Lower lobe of right lung (tissue), 2 donors: ENCODE data around the gene RAB13. TPM values are rescaled to one million over a fixed set of nuclear protein-coding genes. Genes with fewer than 3 reads are reported as not detected.

Source experiments
- ATAC-seq, 2 donors: fragments of 200-7000 bp; cut with Tn5 transposase; one replicate each; pipeline ENCODE4 v1.9.1; 2020 to 2022; ENCODE audit warnings: mild to moderate bottlenecking in 2 of 2, moderate library complexity in 2 of 2
- DNase-seq: peaks from one replicate; pipeline ENCODE4 v3.0.0-alpha.2; 2020
- H3K27ac ChIP-seq: fragments of 200-600 bp; one replicate; pipeline ENCODE4 v1.8.0; 2022
- H3K27me3 ChIP-seq: fragments of 200-600 bp; one replicate; pipeline ENCODE4 v1.8.0; 2022; ENCODE audit warnings: low read depth
- H3K36me3 ChIP-seq: fragments of 200-600 bp; one replicate; pipeline ENCODE4 v1.8.0; 2022; ENCODE audit warnings: mild to moderate bottlenecking
- H3K4me1 ChIP-seq: fragments of 200-600 bp; one replicate; pipeline ENCODE4 v1.8.0; 2022
- H3K4me3 ChIP-seq: fragments of 200-600 bp; one replicate; pipeline ENCODE4 v1.8.0; 2022; ENCODE audit warnings: mild to moderate bottlenecking
- H3K9me3 ChIP-seq: fragments of 200-600 bp; one replicate; pipeline ENCODE4 v1.8.0; 2022
- intact Hi-C: fragments of 100-400 bp; cut with DNase I; formaldehyde crosslinking; loops from one replicate; pipeline ENCODE4 v1.11.0; 2022
- total RNA-seq: library from RNA; stranded (reverse); fragmentation: NEBNext Ultra II Directional; extraction: Animal tissue kit (Norgen Biotek cat#: 25700); gene quantifications from one replicate; pipeline ENCODE4 v1.2.1, GENCODE V29; 2021
- TF ChIP-seq, protein P1 (sequence below): fragments of 200-600 bp; IDR thresholded peaks from one replicate; pipeline ENCODE4 v1.8.0; 2022; ENCODE audit warnings: antibody characterized with exemption, mild to moderate bottlenecking
- donor health status: DM: no; HTN: yes; CAD: no; lungs with severe emphysema.

Gene RAB13
- total RNA-seq, 1 donor from 2014 or later, result 103 TPM

DNA sequence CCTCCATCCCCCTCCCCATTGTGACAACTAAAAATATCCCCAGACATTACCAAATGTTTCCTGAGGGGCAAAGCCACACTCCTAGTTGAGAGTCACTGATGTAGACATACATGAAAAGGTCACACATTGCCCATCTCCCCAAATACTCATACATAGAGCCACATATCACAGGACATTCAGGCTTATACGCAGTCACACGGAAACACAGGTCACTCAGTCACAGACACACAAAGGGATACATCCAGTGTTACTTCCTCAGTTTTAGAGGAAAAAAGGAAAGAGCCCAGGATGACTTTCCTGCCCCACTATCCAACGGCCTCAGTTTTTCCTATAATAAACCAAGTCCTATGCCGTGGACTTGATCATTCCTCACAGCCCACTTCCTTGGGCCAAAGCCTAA, 24.7 kb downstream of the RAB13 start:
- Histone ChIP-seq H3K4me1 (peaks cover 73% of the 10 kb centered on the region), H3K27me3 (no peaks in the 10 kb centered on the region), H3K36me3 (peaks cover 28% of the 10 kb centered on the region), H3K4me3 (peak overlapping the region; percentile 81), H3K9me3 (no peaks in the 10 kb centered on the region), H3K27ac (peak overlapping the region; percentile 96)
- no peak for DNase-seq
- ATAC-seq, result no peak
- intact Hi-C loops, result no loop called here
- TF ChIP-seq, protein P1, sequence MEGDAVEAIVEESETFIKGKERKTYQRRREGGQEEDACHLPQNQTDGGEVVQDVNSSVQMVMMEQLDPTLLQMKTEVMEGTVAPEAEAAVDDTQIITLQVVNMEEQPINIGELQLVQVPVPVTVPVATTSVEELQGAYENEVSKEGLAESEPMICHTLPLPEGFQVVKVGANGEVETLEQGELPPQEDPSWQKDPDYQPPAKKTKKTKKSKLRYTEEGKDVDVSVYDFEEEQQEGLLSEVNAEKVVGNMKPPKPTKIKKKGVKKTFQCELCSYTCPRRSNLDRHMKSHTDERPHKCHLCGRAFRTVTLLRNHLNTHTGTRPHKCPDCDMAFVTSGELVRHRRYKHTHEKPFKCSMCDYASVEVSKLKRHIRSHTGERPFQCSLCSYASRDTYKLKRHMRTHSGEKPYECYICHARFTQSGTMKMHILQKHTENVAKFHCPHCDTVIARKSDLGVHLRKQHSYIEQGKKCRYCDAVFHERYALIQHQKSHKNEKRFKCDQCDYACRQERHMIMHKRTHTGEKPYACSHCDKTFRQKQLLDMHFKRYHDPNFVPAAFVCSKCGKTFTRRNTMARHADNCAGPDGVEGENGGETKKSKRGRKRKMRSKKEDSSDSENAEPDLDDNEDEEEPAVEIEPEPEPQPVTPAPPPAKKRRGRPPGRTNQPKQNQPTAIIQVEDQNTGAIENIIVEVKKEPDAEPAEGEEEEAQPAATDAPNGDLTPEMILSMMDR, result no peak

DNA sequence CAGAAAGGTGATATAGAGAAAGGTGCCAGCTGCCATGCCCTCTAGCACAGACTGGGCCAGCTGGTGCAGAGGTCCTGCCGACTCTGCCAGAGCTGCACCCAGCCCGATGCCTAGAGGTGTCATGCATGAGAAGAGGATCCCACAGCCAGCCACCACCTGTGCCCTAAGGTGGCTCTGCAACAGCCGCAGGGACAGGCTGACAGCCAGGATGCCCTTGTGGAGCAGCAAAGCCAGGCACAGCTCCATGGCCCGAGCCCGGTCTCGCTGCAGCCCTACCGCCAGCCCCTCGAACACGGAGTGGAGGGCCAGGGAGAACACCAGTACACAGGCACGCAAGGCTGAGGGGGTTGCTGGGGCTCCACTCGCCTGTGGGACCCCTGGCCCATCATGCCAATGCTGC, 25.9 kb downstream of the RAB13 start:
- H3K36me3 ChIP-seq, result peaks cover 28% of the 10 kb centered on the region
- no peaks in the 10 kb centered on the region for H3K27me3 ChIP-seq
- no peaks in the 10 kb centered on the region for H3K9me3 ChIP-seq
- ATAC-seq, result no peak
- no peak for DNase-seq
- H3K4me3 ChIP-seq, result no peak overlapping the region
- intact Hi-C loops, result no loop called here
- peaks cover 71% of the 10 kb centered on the region for H3K4me1 ChIP-seq
- TF ChIP-seq, protein P1, result no peak
- H3K27ac ChIP-seq, result peak overlapping the region; percentile 58

DNA sequence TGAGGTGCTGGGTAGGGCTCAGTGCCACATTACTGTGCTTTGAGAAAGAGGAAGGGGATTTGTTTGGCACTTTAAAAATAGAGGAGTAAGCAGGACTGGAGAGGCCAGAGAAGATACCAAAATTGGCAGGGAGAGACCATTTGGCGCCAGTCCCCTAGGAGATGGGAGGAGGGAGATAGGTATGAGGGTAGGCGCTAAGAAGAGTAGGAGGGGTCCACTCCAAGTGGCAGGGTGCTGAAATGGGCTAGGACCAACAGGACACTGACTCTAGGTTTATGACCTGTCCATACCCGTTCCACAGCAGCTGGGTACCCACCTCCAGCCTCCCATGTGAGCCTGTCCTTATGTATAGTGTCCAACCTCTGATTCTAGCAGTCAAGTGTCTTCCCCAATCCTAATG, 26.7 kb downstream of the RAB13 start:
- intact Hi-C loops, result no loop called here
- H3K36me3 ChIP-seq, result peaks cover 33% of the 10 kb centered on the region
- TF ChIP-seq, protein P1, result no peak
- DNase-seq, result no peak
- H3K4me3 ChIP-seq, result peak overlapping the region; percentile 95
- H3K27me3 ChIP-seq, result no peaks in the 10 kb centered on the region
- H3K4me1 ChIP-seq, result peaks cover 68% of the 10 kb centered on the region
- H3K27ac ChIP-seq, result peak overlapping the region; percentile 58
- no peak for ATAC-seq
- no peaks in the 10 kb centered on the region for H3K9me3 ChIP-seq

DNA sequence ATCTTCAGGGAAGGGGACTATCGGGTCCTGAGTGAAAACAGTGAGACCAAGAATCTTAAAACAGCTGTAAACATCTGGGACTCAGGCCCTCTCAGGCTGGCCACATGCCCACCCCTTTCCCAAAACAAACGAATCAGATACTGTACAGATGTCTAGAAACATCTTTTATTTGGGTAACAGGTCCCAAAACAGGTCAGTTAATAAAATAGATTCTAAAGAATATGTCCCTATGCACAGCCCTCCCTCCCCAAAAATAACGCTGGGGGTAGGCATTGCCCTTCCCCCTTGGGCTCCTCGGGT, 27.2 kb downstream of the RAB13 start:
- Histone ChIP-seq H3K27me3 (no peaks in the 10 kb centered on the region), H3K4me1 (peaks cover 67% of the 10 kb centered on the region), H3K27ac (peak overlapping the region; percentile 58), H3K9me3 (no peaks in the 10 kb centered on the region), H3K36me3 (peaks cover 38% of the 10 kb centered on the region), H3K4me3 (peak overlapping the region; percentile 95)
- ATAC-seq (no peak), DNase-seq (no peak)
- TF ChIP-seq, protein P1, result no peak
- intact Hi-C loops, result no loop called here

GRCh38 chr1:153958111-153958960, 27.8 kb downstream of the RAB13 start, which contains the start of gene CRTC2:
Gene CRTC2, minus strand, starts transcription at chr1:153958612. Its CDS starts 115 bp downstream, at chr1:153958497.
- peak within 1 kb of the TSS; percentile 95 for H3K4me3 ChIP-seq
- peaks cover 44% of the 10 kb centered on the region for H3K36me3 ChIP-seq
- peaks cover 67% of the 10 kb centered on the region for H3K4me1 ChIP-seq
- peak within 1 kb of the TSS; percentile 92 for H3K27ac ChIP-seq
- no peaks in the 10 kb centered on the region for H3K27me3 ChIP-seq
- DNase-seq (peak; percentile 100), ATAC-seq (peak; percentile 93 to 95)
- H3K9me3 ChIP-seq, result no peaks in the 10 kb centered on the region
- TF ChIP-seq, protein P1, result no peak
- intact Hi-C loops, result no loop called here
